ENCODE data around the gene PERP. TPM values are rescaled to one million over a fixed set of nuclear protein-coding genes. Genes with fewer than 3 reads are reported as not detected.

The PERP gene
- polyA plus RNA-seq, 1 donor from 2014 or later = 0.79 TPM

- Histone ChIP-seq H3K9ac (ENCODE audit: low read length) (no peak overlapping the region), H3K4me2 (ENCODE audit: low read length) (no peak overlapping the region), H3K79me2 (replicated peaks; ENCODE audit: insufficient read depth, low read length) (no peaks in the 10 kb centered on the region), H3F3A (ENCODE audit: insufficient read depth, low read length, poor library complexity, severe bottlenecking) (no peaks in the 10 kb centered on the region), H3K27ac (ENCODE audit: low read length) (no peak overlapping the region), H3K27me3 (ENCODE audit: insufficient read depth, low read depth, low read length) (no peaks in the 10 kb centered on the region), H3K9me3 (ENCODE audit: low read length) (no peaks in the 10 kb centered on the region), H3K4me3 (ENCODE audit: low read length) (no peak overlapping the region), H2AFZ (ENCODE audit: low read depth, low read length) (no peak overlapping the region), H3K36me3 (ENCODE audit: insufficient read depth, low read length) (no peaks in the 10 kb centered on the region), H4K20me1 (ENCODE audit: insufficient read depth) (no peaks in the 10 kb centered on the region), H3K9me2 (ENCODE audit: insufficient read depth, low read length) (no peaks in the 10 kb centered on the region)
- TF ChIP-seq RAD21 (conservative IDR thresholded peaks at IDR 0.05) (no peak), TAF1 (IDR thresholded peaks at IDR 0.05; ENCODE audit: low read depth) (no peak), CTCF (IDR thresholded peaks at IDR 0.05; ENCODE audit: poor library complexity, severe bottlenecking) (no peak), EP300 (conservative IDR thresholded peaks at IDR 0.05; ENCODE audit: poor library complexity, severe bottlenecking) (no peak), POLR2AphosphoS5 (IDR thresholded peaks at IDR 0.05) (no peak), EZH2 (IDR thresholded peaks at IDR 0.05; ENCODE audit: borderline replicate concordance, insufficient read depth, low read length, poor library complexity, severe bottlenecking) (no peak), SMC3 (conservative IDR thresholded peaks at IDR 0.05; ENCODE audit: poor library complexity) (no peak), REST (IDR thresholded peaks at IDR 0.05; ENCODE audit: borderline replicate concordance) (no peak), MXI1 (conservative IDR thresholded peaks at IDR 0.05; ENCODE audit: poor library complexity, severe bottlenecking) (no peak)
Observed at GRCh38 chr6:138117376-138117914, 10.2 kb upstream of the PERP start.

GRCh38 chr6:138116661-138116999, 9.4 kb upstream of the PERP start:
- H3K27me3 ChIP-seq (ENCODE audit: insufficient read depth, low read depth, low read length) = no peaks in the 10 kb centered on the region
- no peak overlapping the region for H2AFZ ChIP-seq (ENCODE audit: low read depth, low read length)
- TF ChIP-seq RAD21 (conservative IDR thresholded peaks at IDR 0.05) = no peak
- TF ChIP-seq TAF1 (IDR thresholded peaks at IDR 0.05; ENCODE audit: low read depth) = no peak
- TF ChIP-seq POLR2AphosphoS5 (IDR thresholded peaks at IDR 0.05) = no peak
- TF ChIP-seq SMC3 (conservative IDR thresholded peaks at IDR 0.05; ENCODE audit: poor library complexity) = no peak
- TF ChIP-seq REST (IDR thresholded peaks at IDR 0.05; ENCODE audit: borderline replicate concordance) = no peak
- no peak for TF ChIP-seq MXI1 (conservative IDR thresholded peaks at IDR 0.05; ENCODE audit: poor library complexity, severe bottlenecking)
- TF ChIP-seq CTCF (IDR thresholded peaks at IDR 0.05; ENCODE audit: poor library complexity, severe bottlenecking) = no peak
- no peak for TF ChIP-seq EP300 (conservative IDR thresholded peaks at IDR 0.05; ENCODE audit: poor library complexity, severe bottlenecking)
- no peak for TF ChIP-seq EZH2 (IDR thresholded peaks at IDR 0.05; ENCODE audit: borderline replicate concordance, insufficient read depth, low read length, poor library complexity, severe bottlenecking)
- no peak overlapping the region for H3K4me2 ChIP-seq (ENCODE audit: low read length)
- H3K79me2 ChIP-seq (replicated peaks; ENCODE audit: insufficient read depth, low read length) = no peaks in the 10 kb centered on the region
- no peaks in the 10 kb centered on the region for H3F3A ChIP-seq (ENCODE audit: insufficient read depth, low read length, poor library complexity, severe bottlenecking)
- H3K9me2 ChIP-seq (ENCODE audit: insufficient read depth, low read length) = no peaks in the 10 kb centered on the region
- H4K20me1 ChIP-seq (ENCODE audit: insufficient read depth) = no peaks in the 10 kb centered on the region
- H3K9ac ChIP-seq (ENCODE audit: low read length) = no peak overlapping the region
- no peaks in the 10 kb centered on the region for H3K36me3 ChIP-seq (ENCODE audit: insufficient read depth, low read length)
- H3K4me3 ChIP-seq (ENCODE audit: low read length) = no peak overlapping the region
- no peak overlapping the region for H3K27ac ChIP-seq (ENCODE audit: low read length)
- no peaks in the 10 kb centered on the region for H3K9me3 ChIP-seq (ENCODE audit: low read length)

Measured in neural cell (in vitro differentiated cells).